Stromal cell of bone marrow (primary cell): ENCODE results near the gene TRMT1.
"Not testable (repeated sequence)": the region's sequence is repeated elsewhere in the genome, so short reads cannot be mapped to it uniquely, and the experiment has no call there.

Experiments used
- DNase-seq: peaks from one replicate; pipeline ENCODE4 v3.0.0-alpha.2; 2012; ENCODE audit warnings: low read depth

TRMT1 gene

GRCh38 chr19:13116282-13117175 lies at the start of gene TRMT1:
TSS of gene TRMT1 (minus strand) at chr19:13116740. CDS start at chr19:13116399, 341 bp downstream.
- DNase-seq: peak; percentile 89

GRCh38 chr19:13166151-13166550 lies 49.6 kb upstream of the TRMT1 start:
- not testable (repeated sequence) for DNase-seq

- DNase-seq: no peak
These were observed 48.8 kb upstream of the TRMT1 start for GRCh38 chr19:13165162-13165997.

GRCh38 chr19:13164343-13165161 lies 48.0 kb upstream of the TRMT1 start:
- no peak for DNase-seq

GRCh38 chr19:13163609-13164342 lies 47.2 kb upstream of the TRMT1 start:
- no peak for DNase-seq

GRCh38 chr19:13162724-13163608 lies 46.4 kb upstream of the TRMT1 start:
- peak; percentile 97 for DNase-seq

GRCh38 chr19:13160557-13160956 lies 44.0 kb upstream of the TRMT1 start:
- DNase-seq: no peak

- no peak for DNase-seq
These were observed 43.2 kb upstream of the TRMT1 start for GRCh38 chr19:13159713-13160112.

GRCh38 chr19:13155472-13156359 lies 39.2 kb upstream of the TRMT1 start:
- no peak for DNase-seq

GRCh38 chr19:13154911-13155471 lies 38.5 kb upstream of the TRMT1 start:
- no peak for DNase-seq

GRCh38 chr19:13154241-13154778 lies 37.8 kb upstream of the TRMT1 start:
- peak; percentile 86 for DNase-seq

GRCh38 chr19:13153569-13154240 lies 37.2 kb upstream of the TRMT1 start:
- no peak for DNase-seq

- DNase-seq: peak; percentile 91
These were observed 36.5 kb upstream of the TRMT1 start for GRCh38 chr19:13152974-13153568.

- DNase-seq: no peak
These were observed 35.9 kb upstream of the TRMT1 start for GRCh38 chr19:13152356-13152973.

- peak; percentile 94 for DNase-seq
These were observed 35.2 kb upstream of the TRMT1 start for GRCh38 chr19:13151605-13152355.

- no peak for DNase-seq
These were observed 34.5 kb upstream of the TRMT1 start for GRCh38 chr19:13150931-13151604.
